NCI-H460 (cell line): ENCODE measurements around the gene ANO8. TPM values are rescaled to one million over a fixed set of nuclear protein-coding genes. Genes with fewer than 3 reads are reported as not detected.
"Not testable (repeated sequence)": the region's sequence is repeated elsewhere in the genome, so short reads cannot be mapped to it uniquely, and the experiment has no call there.

Experiments used
- DNase-seq: peaks from one replicate; pipeline ENCODE4 v3.0.0-alpha.2; 2016; ENCODE audit warnings: low read depth; ENCODE audit errors: extremely low read depth
- total RNA-seq: library from RNA; depleted of rRNA; stranded (reverse); fragments of >200 nt; shearing (Covaris generic); gene quantifications from 2 replicates; pipeline ENCODE4 v1.2.3, GENCODE V29; 2014

The ANO8 gene
- total RNA-seq, 1 experiment from 2014 or later, result 4.5 TPM

DNA sequence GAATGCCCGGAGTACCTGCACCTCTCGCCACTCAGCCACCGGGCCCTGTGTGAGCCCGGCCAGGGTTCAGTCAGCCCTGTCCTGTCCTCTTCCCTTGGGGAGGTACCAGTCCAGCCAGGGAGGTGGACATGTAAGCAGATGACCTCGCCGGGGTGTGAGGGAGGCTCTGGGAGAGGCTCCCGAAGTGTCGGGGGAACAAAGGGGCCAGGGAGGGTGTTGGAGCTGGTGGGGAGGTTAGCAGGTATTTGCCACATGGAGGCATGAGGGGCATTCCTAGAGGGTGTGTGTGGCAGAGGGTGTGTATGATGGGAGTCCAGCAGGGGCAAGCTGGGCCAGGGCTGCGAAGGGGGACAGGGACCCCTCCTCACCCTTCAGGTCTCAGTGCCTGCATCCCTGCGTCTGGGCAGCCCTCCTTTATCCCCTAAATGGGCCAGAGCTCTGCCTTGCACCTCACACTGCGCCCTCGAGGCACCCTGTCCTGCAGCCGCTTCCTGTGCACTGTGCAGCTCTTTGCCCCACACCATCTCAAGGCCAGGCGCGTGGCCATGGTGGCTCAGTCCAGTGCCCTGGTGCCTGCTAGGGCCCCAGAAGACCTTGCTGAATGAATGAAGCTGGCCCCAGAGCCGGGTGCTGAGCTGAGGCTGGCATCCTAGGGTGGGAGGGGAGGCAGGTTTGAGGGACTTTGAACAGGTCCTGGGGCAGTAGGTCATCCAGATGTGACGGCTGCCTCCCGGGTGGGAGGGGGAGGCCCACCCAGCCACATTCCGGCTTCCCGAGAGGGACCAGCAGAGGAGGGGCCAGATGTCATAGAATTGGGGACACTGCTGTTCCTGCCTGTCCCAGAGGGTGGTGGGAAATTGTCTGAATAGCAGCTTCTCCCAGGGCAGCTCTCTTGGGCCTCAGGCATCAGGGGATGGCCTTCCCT lies 22.2 kb downstream of the ANO8 start:
- no peak for DNase-seq

DNA sequence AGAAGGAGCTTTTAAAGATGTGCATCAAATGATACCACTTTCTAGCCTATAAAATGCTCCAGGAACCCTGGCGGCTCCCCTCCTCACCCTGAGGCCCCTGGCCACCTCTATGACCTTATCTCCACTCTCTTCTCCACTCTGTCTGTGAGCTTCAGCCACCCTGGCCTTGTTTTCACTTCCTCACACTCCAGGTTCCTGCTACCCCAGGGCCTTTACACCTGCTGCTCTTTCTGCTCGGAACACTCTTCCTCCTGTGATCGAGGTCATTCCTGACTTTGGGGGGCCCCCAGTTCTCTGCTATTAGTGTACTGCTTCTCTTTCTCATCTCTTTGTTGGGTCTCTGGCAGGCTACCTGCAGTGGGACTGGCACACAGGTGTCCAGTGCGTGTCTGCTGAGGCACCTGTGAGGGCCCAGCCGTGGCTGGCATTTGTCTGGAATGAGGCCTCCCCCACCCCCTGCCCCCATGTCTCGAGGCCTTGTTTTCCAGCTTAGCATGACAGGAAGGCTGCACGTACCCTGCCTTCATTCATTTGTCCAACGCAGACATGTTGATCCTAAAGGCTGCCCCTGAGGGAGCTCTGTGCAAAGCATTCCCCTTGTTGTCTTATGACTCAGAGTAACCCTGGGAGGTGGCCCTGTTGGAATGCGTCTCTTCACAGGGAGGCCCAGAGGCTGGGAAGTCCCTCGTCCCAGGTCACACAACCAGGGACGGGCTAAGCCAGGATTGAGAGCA lies 23.0 kb downstream of the ANO8 start:
- DNase-seq, result no peak

DNA sequence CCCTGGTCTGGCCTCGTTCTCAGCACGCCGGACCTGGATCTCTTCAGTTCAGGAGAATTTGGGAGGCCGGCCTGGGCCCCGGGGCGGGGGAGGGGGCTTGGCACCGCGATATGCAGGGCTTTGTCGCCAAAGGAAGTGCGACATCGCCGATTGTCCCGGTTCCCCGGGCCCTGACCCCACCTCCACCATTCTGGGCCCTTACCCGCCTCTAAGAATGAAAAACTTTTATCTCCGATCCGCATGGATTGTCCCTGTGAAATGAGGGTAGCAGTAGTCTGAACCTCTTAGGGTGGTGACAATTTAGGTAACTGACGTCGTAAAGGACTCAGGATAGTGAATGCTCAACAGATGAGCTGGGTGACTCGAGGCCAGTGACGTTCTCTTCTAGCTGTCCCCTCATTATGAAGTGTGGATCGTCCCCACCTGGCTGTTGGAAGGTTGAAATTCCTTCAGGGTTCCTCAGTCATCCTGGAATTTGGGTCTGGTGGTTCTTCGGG lies 24.6 kb downstream of the ANO8 start:
- no peak for DNase-seq

DNA sequence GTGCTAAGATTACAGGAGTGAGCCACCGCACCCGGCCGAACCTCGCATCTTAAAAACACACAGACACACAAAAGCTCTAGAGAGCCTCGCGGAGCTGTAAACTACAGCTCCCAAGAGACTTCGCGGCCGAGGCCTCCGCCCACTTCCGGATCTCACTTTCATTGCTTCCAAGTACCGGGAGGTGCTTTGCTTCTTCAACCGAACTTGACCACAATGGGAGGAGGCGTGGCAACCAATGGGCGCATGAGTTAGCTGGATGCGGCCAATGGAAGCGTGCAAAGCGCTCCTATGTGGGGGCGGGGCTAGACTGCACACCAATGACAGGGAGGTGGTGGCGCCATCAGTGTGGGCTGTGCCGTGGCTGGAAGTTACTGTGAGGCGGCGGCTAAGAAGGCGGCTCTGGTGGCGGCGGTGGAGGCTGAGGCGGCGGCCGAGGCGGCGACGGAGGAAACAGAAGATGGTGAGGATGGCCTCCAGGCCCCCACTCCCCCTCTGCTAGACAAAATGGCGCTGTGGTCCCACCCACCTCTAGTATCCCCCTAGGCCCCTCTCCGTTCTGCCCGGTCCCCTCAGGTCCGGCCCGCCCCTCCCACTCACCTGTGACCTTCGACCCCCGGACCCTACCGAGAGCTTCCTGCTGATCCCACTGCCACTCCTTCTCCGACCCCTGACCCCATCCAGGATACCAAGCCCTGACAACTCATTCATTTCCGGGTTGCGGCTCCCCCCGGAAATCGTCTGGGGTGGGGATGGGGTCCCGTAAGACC lies 25.3 kb downstream of the ANO8 start, which contains the start of gene DDA1:
DDA1 (plus strand) TSS at position 366 of the 767 bp plus-strand sequence; CDS start at position 458, 92 bp downstream.
- DNase-seq, result peak; percentile 98

DNA sequence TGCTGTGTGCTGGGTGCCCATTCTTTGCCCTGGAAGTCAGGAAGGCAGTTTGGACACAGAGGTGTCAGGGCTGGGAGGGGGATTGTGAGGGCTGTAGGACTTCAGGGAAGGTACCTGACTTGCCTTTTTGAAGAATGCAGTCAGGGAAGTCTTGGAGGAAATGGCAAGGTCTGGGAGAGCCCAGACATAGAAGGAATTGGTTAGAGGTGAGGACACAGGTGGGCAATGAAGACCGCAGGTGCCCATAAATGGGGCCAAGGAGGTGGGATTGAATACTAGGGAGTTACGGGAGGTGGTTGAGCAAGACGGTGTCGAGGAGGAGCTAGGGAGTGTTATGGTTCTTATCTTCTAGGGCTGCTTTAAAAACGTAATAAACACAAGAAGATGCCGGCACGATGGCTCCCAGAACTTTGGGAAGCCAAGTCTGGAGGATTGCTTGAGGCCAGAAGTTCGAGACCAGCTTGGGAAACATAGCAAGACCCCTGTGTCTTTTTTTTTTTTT lies 26.7 kb downstream of the ANO8 start:
- DNase-seq, result no peak

DNA sequence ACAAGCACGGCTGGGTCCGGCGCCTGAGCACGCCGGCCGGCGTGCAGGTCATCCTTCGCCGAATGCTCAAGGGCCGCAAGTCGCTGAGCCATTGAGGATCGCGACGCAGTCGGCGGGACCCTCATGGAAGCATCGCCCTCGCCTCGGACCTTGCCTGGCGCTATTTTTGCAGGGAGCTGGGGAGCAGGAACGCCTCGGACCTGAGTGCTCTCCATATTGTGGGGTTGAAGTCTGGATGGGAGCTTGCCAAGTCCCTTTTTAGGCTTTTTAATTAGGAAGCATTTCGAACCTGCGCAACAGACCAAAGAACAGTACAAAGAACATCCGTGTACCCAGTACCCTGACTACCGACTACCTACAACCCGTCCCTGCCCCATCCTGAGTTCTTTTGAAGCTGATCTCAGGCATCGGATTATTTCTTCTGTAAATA lies 28.4 kb downstream of the ANO8 start:
- DNase-seq, result no peak

DNA sequence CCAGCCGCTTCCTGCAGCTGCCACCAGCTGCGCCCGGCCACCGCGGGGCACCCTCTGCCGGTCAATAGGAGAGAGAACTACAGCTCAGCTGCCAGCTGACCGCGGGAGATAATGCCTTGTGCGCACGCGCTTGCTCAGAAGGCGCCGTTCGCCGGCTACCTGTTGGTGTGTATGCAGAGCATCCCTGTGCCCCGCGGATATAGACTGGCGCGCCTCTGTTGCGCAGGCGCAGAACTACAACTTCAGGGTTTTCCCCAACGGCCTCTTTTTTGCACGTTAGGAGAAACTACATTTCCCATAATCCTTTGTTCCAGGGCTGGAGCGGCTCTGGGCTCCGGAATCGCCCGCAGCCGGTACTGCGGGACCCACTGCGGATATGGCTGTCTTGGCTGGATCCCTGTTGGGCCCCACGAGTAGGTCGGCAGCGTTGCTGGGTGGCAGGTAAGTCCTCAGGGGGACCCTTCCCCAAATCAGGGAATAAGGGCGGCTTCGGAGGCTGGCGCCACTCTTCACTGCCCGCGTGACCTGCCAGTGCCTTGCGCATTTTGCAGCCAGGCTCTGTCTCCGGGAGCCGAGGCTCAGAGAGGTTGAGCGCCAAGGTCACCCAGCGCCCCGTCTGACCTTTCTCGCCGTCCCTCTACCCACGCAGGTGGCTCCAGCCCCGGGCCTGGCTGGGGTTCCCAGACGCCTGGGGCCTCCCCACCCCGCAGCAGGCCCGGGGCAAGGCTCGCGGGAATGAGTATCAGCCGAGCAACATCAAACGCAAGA lies 29.0 kb downstream of the ANO8 start, which contains the start of gene MRPL34:
MRPL34 (plus strand) TSS at position 356 of the 768 bp plus-strand sequence; CDS start at position 377, 21 bp downstream.
- peak; percentile 97 for DNase-seq

DNA sequence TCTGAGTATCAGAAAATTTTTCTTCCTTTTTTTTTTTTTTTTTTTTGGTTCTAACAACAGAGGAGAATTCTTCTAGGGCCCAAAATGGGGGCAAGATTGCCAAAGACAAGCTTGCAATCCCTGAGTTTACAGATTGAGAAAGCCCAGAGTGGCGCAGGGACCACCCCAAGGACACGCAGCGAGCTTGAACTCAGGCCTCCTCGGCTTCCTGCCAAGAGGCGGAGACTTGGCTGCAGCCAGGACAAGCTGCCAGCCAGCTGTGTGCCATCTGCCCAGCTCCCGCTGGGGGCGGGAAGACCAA lies 29.5 kb downstream of the ANO8 start:
- DNase-seq, result no peak

DNA sequence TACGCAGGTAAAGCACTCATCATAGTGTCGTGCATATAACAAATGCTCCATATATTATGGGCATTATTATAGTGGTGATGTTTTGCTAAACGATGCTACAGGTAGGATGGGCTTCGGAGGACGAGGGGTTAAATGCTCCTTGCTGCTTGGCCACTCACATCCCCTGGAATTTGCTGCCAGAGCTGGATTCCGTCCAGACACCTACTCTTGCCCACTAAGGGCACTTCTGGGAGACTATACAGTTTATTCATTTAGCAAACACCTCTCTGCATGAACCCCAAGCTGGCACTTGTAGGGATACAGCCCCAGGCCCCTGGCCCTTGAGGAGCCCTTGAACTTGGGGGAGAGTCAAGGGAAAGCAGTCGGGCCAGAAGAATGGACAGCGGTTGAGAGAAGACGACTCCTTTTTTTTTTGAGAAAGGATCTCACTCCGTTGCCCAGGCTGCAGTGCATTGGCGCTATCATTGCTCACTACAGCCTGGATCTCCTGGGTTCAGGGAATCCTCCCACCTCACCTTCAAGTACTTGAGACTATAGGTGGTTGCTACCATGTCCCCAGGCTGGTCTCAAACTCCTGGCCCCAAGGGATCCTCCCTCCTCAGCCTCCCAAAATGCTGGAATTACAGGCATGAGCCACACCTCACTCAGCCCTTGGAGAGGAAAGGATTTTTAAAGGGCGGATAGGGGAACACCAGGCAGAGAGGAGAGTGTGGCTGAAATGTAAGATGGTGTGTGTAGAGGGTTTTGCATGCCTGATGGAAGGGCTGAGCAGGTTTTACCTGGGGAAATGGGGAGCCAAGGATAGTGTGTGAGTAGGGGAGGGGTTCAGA lies 30.1 kb downstream of the ANO8 start:
- no peak for DNase-seq

DNA sequence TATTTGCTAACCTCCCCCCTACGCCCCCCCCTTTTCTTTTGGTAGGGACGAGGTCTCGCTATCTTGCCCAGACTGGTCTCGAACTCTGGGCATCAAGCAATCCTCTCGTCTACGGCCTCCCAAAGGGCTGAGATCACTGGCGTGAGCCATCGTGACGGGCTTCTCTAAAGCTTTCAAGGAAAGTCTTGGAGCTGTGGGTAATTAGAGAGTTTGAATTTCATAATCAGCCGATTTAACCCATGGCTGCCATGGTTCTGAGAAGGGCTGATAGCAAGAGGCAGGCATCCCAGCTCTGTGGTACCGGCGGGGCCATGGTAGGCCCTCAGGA lies 30.8 kb downstream of the ANO8 start:
- no peak for DNase-seq

DNA sequence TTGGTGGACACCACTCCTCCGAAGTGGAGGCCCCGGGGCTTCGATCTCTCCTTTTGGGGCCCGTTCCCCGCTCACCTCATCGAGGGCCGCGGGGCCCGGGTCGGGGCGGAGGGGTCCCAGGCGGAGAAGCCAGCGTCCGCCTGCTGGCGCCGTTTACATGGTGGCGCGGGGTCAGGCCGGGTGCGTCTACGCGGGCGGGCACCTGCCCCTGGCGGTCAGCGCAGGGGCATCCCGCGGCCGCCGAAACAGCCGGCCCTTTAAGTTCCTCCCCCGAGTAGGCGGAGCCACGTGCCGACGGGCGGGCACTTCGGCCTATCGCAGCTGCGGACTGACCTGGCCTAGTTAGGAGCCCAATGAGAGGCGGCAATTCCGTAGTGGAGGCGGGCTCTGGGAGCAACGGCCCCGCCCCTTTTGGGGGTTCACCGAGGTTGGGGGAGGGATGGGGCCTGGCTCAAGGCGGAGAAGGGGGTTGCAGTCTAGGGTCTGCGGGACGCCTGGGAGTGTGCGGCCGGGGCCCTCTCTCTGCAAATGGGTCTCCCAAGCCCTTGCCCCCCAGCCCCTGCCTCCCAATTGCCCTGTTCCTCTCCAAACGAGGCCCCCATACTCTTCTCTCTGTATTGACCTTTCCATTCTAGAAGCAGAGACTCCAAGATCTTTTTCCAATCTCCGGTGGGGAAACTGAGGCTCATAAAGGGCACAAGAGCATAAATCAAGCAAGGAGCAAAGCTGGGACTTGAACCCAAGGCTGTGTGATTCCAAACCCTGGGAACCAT lies 31.3 kb downstream of the ANO8 start, which contains the start of gene ABHD8:
ABHD8 (minus strand) TSS at position 259 of the 773 bp plus-strand sequence. CDS start 1,809 bp downstream, outside the sequence.
- peak; percentile 86 for DNase-seq

DNA sequence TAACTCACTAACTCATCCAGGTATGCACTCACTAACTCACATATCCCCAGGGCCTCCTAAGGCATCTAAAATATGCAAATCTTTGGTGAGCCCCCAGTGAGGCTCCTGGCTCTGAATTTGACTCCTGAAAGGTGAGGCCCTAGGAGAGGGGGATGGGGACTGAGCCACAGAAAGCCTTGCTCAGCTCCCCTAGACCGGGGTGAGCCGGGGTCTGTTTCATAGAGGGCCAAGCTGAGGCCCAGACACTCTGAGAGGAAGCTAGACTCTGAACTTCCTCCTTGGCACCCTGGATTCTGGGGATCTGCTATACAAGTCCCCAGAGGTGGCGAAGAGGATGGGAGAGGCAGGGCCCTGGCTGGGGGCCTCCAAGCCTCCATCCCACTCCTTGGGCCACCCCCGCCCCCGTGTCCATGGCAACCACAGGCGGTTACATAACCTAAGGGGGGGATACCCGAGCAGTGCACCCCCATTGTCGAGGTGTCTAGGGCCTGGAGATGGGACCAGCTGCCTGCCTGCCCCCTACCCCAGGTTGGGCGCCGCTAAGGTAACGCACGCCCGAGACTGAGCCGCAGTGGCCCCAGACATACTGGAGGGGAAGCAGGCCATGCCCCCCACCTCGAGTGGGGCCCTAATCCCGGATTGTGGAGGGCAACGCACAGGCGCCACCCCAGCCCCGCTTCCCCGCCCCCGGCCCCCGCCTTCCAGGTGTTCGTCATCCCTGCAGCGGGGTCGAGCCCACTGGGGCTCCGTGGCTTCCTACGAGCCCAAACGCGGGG lies 32.1 kb downstream of the ANO8 start:
- DNase-seq, result no peak

DNA sequence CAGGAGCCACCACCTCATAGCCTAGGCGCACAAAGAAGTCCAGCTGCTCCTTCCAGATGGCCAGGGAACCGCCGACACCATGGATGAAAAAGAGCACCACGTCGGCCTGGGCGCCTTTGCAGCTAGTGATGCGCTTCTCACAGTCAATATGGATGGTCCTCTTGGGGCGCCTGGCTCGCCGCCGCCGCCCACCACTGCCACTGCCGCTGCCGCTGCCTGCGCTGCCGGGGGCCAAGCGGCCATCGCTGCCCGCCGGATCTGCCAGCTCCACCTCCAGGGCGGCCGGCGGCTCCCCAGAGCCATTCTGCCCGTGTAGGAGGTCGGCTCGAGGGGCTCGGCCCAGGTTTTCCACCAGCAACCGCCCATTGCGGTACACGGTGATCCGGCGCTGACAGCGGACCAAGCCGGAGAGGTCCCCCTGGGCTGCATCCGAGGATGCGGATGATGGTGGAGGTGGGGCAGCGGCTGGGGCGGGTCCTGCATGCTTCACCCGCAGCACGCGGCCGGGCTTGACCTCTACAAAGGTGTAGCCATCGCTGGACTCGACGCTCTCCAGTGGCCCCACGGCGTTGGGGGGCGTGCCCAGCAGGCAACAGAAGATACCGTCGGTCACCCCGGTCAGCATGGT lies 33.5 kb downstream of the ANO8 start:
- DNase-seq, result no peak

DNA sequence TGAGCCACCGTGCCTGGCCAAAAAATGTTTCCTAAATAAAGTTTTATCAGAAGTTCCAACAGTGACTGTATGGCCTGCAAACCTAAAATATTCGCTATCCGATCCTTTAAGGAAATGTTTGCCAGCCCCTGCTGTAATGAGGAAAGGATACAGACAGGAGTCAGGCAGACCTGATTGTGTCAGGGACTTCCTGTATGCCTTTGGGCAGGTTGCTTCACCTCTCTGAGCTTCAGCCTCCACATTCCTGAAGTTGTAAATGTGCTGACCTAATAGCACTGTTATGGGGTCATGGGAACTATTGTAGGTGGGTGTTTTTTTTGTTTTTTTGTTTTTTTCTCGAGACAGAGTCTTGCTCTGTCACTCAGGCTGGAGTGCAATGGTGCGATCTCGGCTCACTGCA lies 37.7 kb downstream of the ANO8 start:
- no peak for DNase-seq

DNA sequence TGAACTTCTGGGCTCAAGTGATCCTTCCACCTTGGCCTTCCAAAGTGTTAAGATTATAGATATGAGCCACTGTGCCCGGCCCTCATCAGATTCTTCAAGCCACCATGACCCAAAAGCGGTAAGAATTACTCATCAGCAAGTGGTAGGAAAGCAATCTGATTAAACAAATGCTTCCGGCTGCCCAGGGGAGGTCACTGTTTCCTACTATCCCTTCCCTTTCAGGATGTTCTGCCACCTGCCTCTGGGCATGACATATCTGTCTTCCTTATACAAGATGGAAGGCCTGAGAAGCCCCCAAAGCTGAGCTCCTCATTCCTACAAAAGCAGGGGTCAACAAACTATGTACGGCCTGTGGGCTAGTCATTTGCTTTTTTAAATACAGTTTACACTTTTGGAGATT lies 38.4 kb downstream of the ANO8 start:
- DNase-seq, result no peak

DNA sequence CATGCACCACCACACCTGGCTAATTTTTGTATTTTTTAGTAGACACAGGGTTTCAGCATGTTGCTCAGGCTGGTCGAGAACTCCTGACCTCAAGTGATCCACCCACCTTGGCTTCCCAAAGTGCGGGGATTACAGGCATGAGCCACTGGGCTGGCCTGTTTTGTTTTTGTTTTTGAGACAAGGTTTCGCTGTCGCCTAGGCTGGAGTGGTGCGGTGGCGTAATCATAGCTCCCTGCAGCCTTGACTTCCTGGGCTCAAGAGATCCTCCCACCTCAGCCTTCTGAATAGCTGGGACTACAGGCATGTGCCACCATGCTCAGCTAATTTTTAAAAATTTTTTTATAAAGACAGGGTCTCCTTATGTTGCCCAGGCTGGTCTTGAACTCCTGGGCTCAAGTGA lies 39.1 kb downstream of the ANO8 start:
- DNase-seq, result not testable (repeated sequence)
